Medulla oblongata (tissue), 1 donor: Measurements from ENCODE around the gene MRPL23.

ENCODE experiments used
- DNase-seq: peaks from one replicate; pipeline ENCODE4 v3.0.0-alpha.2; 2015; ENCODE audit errors: extremely low spot score

MRPL23 gene

DNA sequence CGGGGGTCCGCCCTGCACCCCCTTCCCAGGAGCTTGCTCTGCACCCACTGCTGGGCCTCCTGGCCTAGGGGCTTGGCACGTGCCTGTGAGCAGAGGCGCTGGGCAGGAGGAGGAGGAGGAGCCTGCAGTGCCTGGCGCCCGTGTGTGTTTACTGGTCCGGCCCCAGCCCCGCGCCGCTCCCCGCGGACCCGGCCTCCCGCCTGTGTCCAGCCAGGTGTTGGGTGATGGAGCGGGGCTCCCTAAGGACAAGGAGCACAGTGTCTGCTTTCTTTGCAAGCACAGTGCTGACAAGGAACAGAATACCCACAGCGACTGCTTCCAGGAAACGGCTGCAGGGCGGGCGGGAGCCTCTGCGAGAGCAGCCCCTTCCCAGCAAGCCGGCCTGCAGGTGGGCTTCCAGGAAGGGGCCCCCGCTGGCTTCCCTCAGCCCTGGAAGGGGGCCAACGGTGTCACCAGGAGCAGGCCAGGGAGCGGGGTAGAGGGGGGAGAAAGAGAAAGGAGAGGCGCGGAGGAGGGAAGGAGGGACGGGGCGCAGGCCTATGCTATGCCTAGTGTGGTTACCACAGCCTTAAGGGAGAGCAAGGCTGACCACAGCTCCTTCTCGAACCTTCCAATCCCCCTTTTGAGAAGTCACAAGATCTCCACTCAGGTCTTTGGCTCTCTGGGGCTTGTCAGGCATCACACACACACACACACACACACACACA, 43.9 kb downstream of the MRPL23 start:
- no peak for DNase-seq

GRCh38 chr11:1992111-1992510, 45.0 kb downstream of the MRPL23 start:
- no peak for DNase-seq

GRCh38 chr11:1994121-1994520, 47.0 kb downstream of the MRPL23 start:
- DNase-seq, result no peak

DNA sequence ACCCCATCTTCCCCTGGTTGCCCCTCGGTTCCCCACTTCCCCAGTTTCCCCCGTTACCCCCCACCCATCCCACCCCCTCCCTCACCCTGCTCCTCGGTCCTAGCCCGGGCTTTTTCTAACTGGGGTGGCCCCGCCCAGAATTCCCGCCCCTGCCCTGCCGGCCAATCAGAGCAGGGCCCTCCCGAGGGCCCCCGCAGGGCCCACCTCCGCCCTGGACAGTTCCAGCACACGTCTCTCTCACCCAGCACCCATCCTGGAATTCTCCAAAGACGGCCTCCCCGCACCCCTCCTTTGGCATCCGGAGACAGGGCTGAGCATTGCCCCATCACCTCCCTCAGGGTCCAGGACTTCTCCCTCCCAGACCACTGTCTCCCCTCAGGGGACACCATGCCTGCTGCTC, 50.6 kb downstream of the MRPL23 start, which contains the start of gene H19:
Gene H19 (minus strand): TSS at position 88 of the 400 bp plus-strand sequence.
- DNase-seq, result no peak

DNA sequence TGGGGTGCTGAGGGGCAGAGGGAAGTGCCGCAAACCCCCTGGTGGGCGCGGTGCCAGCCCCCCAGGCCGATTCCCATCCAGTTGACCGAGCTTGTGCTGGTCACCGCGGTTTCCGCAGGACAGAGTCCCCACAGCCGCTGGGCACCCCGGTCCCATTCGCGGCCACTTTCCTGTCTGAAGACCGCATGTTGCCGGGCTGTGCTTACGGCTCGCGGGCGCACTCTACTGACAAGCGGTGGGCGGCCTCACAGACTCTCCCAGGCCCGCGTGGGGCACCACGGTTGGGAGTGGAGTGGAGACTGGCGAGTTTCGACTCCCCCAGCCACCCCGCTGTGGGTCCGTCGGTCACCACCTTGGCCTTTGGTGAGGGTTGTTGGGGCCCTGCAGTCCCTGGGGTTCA, 51.2 kb downstream of the MRPL23 start:
- DNase-seq, result no peak

GRCh38 chr11:1998861-1999260, 51.7 kb downstream of the MRPL23 start:
- DNase-seq, result no peak

DNA sequence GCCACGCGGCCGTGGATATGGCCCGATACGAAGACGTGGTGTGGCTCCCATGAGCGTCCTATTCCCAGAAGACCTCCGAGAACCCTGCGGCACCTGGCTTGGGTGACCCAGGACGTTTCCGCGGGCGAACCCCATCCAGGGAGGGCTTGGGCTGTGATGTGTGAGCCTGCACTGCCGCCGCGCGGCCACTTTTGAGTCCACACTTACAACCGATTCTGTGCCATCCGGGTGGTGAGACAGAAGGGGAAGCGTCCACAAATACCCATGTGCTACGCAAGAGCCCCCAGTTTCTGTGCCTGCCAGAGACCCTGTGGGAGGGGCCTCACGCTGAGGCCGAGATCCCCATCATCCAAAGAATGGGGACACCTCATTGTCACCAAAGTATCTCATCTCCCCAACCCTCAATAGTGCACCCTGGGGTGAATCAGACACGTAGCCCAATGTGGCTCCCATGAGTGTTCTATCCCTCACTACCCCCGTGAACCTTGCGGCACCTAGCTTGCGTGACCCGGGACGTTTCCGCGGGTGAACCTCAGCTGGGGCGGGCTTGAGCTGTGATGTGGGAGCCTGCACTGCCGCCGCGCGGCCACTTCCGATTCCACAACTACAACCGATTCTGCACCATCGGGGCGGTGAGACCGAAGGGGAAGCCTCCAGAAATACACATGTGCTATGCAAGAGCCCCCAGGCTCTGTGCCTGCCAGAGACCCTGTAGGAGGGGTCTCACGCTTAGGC, 55.1 kb downstream of the MRPL23 start:
- no peak for DNase-seq

DNA sequence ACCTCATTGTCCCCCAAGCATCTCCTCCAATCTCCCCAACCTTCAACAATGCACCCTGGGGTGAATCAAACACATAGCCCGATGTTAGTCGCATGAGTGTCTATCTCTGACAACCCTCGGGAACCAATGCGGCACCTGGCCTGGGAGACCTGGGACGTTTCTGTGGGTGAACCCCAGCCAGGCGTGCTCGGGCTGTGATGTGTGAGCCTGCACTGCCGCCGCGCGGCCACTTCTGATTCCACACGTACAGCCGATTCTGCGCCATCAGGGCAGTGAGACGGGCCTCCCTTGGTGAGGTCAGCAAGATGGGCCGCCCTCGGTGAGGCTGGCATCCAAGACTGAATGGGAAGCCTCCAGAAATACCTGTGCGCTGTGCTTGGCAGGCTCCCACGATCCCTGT, 55.7 kb downstream of the MRPL23 start:
- no peak for DNase-seq

GRCh38 chr11:2004466-2004865, 57.3 kb downstream of the MRPL23 start:
- no peak for DNase-seq
